HG03571 (cell line): ENCODE measurements around the gene USP10.
"Not testable (repeated sequence)": the region's sequence is repeated elsewhere in the genome, so short reads cannot be mapped to it uniquely, and the experiment has no call there.

Experiments
- ATAC-seq: cut with Tn5 transposase; IDR thresholded peaks from one replicate; pipeline ENCODE4 v1.9.1; 2021; ENCODE audit not compliant: unreplicated experiment

The USP10 gene

GRCh38 chr16:84746231-84746630, 46.4 kb downstream of the USP10 start:
- no peak for ATAC-seq

GRCh38 chr16:84746875-84747274, 47.1 kb downstream of the USP10 start:
- no peak for ATAC-seq

GRCh38 chr16:84748247-84748646, 48.4 kb downstream of the USP10 start:
- not testable (repeated sequence) for ATAC-seq

GRCh38 chr16:84749072-84749471, 49.3 kb downstream of the USP10 start:
- ATAC-seq, result no peak

GRCh38 chr16:84749815-84750214, 50.0 kb downstream of the USP10 start:
- no peak for ATAC-seq

GRCh38 chr16:84750575-84750974, 50.8 kb downstream of the USP10 start:
- ATAC-seq, result no peak

GRCh38 chr16:84751241-84751640, 51.4 kb downstream of the USP10 start:
- no peak for ATAC-seq

- no peak for ATAC-seq
These were observed 52.1 kb downstream of the USP10 start for GRCh38 chr16:84751947-84752346.

GRCh38 chr16:84752600-84752999, 52.8 kb downstream of the USP10 start:
- ATAC-seq, result no peak

- no peak for ATAC-seq
These were observed 53.9 kb downstream of the USP10 start for GRCh38 chr16:84753412-84754326.

- ATAC-seq, result peak; percentile 64
These were observed 54.6 kb downstream of the USP10 start for GRCh38 chr16:84754353-84754856.

GRCh38 chr16:84754956-84755672, 55.3 kb downstream of the USP10 start:
- no peak for ATAC-seq

GRCh38 chr16:84756830-84757229, 57.0 kb downstream of the USP10 start:
- no peak for ATAC-seq

- no peak for ATAC-seq
These were observed 58.8 kb downstream of the USP10 start for GRCh38 chr16:84758627-84759026.

- ATAC-seq, result no peak
These were observed 59.3 kb downstream of the USP10 start for GRCh38 chr16:84759061-84759460.

- no peak for ATAC-seq
These were observed 60.1 kb downstream of the USP10 start for GRCh38 chr16:84759906-84760305.

- no peak for ATAC-seq
These were observed 61.9 kb downstream of the USP10 start for GRCh38 chr16:84761448-84762368.

- ATAC-seq, result no peak
These were observed 63.4 kb downstream of the USP10 start for GRCh38 chr16:84763164-84763563.

- no peak for ATAC-seq
These were observed 63.8 kb downstream of the USP10 start for GRCh38 chr16:84763629-84764028.

- ATAC-seq, result no peak
These were observed 65.2 kb downstream of the USP10 start for GRCh38 chr16:84764970-84765369.
